GM21381 (cell line): ENCODE data around the gene LRRC25.
"Not testable (repeated sequence)": the region's sequence is repeated elsewhere in the genome, so short reads cannot be mapped to it uniquely, and the experiment has no call there.

Experiments
- ATAC-seq: cut with Tn5 transposase; IDR thresholded peaks from one replicate; pipeline ENCODE4 v1.9.1; 2021; ENCODE audit warnings: mild to moderate bottlenecking, moderate library complexity; ENCODE audit not compliant: unreplicated experiment

The LRRC25 gene

GRCh38 chr19:18406749-18407148, 9.3 kb upstream of the LRRC25 start:
- no peak for ATAC-seq

DNA sequence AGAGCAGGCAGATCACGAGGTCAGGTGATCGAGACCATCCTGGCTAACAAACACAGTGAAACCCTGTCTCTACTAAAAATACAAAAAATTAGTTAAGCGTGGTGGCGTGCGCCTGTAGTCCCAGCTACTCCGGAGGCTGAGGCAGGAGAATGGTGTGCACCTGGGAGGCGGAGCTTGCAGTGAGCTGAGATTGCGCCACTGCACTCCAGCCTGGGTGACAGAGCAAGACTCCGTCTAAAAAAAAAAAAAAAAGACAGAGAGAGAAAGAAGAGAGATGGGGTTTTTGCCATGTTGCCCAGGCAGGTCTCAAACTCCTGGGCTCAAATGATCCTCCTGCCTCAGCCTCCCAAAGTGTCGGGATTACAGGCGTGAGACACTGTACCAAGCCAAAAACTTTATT, 8.3 kb upstream of the LRRC25 start:
- not testable (repeated sequence) for ATAC-seq

GRCh38 chr19:18402455-18403248, 5.2 kb upstream of the LRRC25 start:
- not testable (repeated sequence) for ATAC-seq

DNA sequence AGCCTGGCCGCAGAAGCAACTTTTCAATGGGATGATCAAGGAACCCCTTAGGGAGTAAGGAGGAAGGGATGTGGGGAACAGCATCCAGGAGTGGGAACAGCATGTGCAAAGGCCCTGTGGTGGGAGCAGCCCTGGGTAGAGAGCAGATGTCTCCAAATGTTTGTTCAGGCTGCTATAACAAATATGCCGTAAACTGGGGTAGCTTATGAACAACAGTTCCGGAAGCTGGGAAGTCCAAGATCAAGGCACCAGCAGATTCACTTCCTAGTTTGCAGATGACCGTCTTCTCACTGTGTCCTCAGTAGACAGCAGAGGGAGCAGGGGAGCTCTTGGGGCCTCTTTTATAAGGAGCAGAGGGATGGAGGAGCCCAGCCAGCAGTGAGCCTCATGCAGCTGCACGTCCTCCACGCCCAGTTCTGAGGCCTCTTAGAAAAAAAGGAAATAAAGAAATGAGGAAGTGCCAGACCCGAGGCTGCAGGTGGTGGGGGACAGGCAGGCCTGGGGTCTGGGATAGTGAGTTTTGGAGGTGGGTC, 4.2 kb upstream of the LRRC25 start:
- no peak for ATAC-seq

DNA sequence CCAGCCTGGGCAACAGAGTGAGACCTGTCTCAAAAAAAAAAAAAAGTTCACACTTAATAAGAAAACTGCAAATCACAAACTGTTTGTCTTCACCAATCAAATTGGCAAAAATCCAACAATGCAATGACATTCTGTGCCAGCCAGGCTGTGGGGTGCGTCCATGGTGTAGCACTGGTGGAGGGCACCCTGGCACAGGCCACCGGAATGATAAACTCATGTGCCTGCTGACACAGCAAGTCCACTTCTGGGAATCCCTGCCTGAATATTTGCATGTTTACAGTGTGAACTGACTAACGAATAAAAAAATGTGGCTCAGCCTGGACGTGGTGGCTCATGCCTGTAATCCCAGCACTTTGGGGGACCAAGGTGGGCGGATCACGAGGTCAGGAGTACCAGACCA, 1.6 kb upstream of the LRRC25 start:
- ATAC-seq = no peak

DNA sequence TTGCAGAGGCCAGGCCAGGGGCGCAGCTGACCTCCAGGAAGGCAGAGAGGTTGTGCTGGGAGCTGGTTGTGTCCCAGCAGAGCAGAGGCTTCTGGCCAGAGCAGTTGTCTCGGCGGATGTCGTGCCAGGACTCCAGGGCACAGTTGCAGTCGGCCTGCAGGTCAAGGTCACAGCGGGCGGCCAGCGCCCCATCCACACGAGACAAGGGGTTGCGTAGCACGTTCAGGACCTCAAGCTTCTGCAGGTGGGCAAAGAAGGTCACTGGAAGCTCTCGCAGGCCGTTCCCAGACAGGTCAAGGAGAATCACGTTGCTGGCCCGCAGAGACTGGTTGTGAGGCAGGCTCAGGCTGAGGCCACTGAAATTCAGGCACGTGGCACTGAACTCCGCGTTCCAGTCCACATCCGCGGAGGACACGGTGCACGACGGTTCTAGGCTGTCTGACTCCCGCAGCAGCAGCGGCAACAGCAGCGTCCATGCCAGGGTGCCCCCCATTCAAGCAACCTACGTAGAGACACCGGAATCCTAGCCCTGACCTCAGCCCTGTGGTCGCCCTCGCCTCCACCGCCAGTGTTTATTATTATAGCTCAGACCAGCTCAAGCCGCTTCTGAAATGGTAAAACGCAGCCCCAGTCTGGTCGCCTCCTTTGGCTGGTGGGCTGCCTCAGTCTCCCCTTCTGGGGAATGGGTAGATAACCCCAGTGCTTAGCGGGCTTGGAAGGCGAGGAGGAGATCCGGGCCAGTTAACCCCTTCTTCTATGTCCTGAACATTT, 766 bp downstream of the LRRC25 start:
- ATAC-seq = no peak

DNA sequence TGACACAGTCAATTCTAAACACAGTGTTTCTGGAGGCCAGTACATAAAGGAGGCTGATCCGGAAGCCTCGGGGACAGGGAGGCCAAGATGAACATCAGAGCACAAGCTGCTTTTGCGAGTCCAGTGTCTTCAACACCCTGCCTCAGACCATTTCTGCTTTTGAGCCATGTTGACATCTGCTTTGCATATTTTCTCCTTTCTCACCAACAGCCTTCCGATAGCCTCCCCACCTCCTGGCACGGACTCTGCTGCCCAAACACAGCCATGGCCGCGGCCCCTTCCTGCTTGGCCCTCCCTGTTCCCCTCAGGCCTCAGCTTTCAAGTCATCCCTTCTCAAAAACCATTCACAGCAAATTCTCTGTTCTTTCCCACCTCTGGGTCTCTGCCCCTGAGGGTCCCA, 3.6 kb downstream of the LRRC25 start:
- no peak for ATAC-seq

- no peak for ATAC-seq
These were observed 4.5 kb downstream of the LRRC25 start for GRCh38 chr19:18392926-18393325.

- no peak for ATAC-seq
These were observed 5.0 kb downstream of the LRRC25 start for GRCh38 chr19:18392417-18392816.

- no peak for ATAC-seq
These were observed 5.8 kb downstream of the LRRC25 start for GRCh38 chr19:18391509-18392075.

- no peak for ATAC-seq
These were observed 7.1 kb downstream of the LRRC25 start for GRCh38 chr19:18390065-18390907.

DNA sequence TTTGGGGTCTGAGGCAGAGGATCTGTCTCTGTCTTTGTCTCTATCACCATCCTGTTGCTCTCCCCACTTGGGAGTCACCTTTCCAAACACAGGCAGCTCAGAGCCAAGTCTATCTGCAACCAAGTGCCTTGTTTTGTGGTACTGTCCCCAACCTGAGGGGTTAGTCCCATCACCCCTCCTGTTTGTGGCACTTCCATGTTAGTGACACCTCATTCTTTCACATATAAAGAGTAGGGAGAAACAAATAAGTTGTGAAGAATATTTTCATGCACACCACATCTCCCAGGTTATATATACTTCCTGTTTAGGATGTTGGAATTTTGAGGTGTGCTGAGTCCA, 7.7 kb downstream of the LRRC25 start:
- no peak for ATAC-seq

DNA sequence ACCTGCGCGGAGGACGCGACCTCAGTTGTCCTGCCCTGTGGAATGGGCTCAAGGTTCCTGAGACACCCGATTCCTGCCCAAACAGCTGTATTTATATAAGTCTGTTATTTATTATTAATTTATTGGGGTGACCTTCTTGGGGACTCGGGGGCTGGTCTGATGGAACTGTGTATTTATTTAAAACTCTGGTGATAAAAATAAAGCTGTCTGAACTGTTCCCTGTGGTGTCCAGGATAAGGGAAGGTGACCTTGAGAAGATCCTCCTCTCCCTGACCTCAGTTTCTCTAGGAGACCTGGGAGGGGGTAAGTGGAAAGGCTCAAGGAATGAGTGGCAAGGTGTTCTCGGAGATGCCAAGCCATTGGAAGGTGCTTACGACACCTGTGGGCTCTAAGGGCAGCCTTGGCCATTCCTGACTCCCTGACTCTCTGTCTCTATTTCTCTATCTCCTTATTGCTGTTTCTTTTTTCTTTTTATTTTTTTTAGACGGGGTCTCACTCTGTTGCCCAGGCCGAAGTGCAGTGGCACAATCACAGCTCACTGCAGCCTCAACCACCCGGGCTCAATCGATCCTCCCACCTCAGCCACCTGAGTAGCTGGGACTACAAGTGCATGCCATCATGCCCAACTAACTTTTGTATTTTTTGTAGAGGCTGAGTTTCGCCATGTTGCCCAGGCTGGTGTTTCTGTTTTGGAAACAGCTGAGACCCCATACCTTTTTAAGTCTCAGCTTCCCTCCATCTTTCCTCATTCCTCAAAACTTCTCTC, 8.3 kb downstream of the LRRC25 start:
- no peak for ATAC-seq

DNA sequence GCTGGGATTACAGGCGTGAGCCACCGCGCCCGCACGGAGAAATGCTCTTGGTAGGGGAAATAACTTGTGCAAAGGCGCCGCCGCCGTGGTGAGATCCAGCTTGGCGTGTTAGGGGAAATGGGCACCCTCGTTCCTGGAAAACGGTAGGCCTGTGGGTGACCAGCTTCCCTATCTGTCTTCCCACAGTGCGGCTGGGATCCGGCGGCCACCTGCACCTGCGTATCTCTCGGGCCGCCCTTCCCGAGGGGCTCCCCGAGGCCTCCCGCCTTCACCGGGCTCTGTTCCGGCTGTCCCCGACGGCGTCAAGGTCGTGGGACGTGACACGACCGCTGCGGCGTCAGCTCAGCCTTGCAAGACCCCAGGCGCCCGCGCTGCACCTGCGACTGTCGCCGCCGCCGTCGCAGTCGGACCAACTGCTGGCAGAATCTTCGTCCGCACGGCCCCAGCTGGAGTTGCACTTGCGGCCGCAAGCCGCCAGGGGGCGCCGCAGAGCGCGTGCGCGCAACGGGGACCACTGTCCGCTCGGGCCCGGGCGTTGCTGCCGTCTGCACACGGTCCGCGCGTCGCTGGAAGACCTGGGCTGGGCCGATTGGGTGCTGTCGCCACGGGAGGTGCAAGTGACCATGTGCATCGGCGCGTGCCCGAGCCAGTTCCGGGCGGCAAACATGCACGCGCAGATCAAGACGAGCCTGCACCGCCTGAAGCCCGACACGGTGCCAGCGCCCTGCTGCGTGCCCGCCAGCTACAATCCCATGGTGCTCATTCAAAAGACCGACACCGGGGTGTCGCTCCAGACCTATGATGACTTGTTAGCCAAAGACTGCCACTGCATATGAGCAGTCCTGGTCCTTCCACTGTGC, 9.1 kb downstream of the LRRC25 start:
- peak; percentile 74 for ATAC-seq

DNA sequence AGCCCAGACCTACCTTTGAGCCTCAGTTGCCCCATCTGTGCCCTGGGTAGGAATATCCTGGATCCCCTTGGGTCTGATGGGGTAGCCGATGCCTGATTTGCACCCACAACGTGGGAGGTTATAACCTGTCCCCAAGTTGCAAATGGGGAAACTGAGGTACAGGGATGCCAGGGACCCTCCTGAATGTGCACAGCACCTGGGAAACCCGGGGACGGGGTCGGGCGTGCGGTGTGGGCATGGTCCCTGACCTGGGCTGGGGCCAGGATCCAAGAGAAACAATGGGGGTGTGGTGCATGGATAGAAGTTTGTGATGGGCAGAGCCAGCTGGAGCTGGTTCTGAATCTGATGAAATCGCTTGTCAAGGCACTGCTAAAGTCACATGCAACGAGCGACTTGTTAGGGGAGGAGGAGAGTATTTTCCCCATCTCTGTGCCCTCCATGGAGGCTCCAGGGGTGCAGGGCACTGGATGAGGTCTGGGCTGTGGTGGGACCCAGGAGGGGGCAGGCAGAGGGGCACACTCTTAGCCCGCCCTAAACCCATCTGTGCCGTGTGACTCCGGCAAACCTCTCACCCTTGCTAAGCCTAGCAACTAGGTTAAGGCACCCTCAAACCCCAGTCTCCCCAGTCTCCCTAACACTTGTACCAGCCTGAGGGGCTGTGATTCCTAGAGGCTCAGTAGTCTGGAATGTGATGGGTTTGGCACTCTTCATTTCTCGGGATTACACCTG, 10.7 kb downstream of the LRRC25 start:
- no peak for ATAC-seq

DNA sequence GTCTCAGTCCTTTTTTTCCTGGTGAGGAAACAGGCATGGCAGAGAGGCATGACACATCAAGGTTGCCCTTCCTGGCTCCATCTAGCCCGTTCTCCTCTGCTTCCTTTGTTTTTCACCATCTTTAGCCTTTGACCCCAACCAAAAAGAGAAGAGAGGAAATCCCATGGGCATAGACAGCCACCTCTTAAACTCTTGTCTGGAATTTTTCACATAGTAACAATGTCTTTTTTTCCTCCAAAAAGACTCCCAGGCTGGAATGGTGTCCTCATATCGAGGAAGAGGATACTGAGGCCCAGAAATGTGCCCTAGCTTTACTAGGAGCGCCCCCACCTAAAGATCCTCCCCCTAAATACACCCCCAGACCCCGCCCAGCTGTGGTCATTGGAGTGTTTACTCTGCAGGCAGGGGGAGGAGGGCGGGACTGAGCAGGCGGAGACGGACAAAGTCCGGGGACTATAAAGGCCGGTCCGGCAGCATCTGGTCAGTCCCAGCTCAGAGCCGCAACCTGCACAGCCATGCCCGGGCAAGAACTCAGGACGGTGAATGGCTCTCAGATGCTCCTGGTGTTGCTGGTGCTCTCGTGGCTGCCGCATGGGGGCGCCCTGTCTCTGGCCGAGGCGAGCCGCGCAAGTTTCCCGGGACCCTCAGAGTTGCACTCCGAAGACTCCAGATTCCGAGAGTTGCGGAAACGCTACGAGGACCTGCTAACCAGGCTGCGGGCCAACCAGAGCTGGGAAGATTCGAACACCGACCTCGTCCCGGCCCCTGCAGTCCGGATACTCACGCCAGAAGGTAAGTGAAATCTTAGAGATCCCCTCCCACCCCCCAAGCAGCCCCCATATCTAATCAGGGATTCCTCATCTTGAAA, 11.5 kb downstream of the LRRC25 start, which contains the start of gene GDF15:
Gene GDF15 (plus strand): TSS at position 484 of the 868 bp plus-strand sequence. CDS start 32 bp downstream, at position 516.
- ATAC-seq = no peak

GRCh38 chr19:18385359-18385674, 12.1 kb downstream of the LRRC25 start:
- no peak for ATAC-seq

GRCh38 chr19:18384775-18385174, 12.6 kb downstream of the LRRC25 start:
- no peak for ATAC-seq
